NT2/D1 (cell line): ENCODE results near the gene VRTN.

ENCODE experiments used
- SUZ12 ChIP-seq: IDR thresholded peaks from 2 replicates; pipeline ENCODE4 v1.6.1; 2011; ENCODE audit not compliant: insufficient read length, insufficient read depth; ENCODE audit errors: extremely low read depth
- YY1 ChIP-seq: IDR thresholded peaks from 2 replicates; pipeline ENCODE4 v1.6.1; 2011; ENCODE audit not compliant: insufficient read length, insufficient read depth
- ZNF274 ChIP-seq: IDR thresholded peaks from 2 replicates; pipeline ENCODE4 v1.6.1; 2011; ENCODE audit warnings: mild to moderate bottlenecking, low read depth, low read length

GRCh38 chr14:74382231-74382630 lies 34.0 kb downstream of the VRTN start:
- TF ChIP-seq SUZ12 (no peak), YY1 (no peak), ZNF274 (no peak)
